GOT3 (cell line): ENCODE measurements around the gene VPS45.
"Not testable (repeated sequence)": the region's sequence is repeated elsewhere in the genome, so short reads cannot be mapped to it uniquely, and the experiment has no call there.

Experiments
- DNase-seq: peaks from one replicate; lab custom pipeline; 2025; ENCODE audit warnings: mixed read lengths; lab: John Stamatoyannopoulos, UW

The VPS45 gene

DNA sequence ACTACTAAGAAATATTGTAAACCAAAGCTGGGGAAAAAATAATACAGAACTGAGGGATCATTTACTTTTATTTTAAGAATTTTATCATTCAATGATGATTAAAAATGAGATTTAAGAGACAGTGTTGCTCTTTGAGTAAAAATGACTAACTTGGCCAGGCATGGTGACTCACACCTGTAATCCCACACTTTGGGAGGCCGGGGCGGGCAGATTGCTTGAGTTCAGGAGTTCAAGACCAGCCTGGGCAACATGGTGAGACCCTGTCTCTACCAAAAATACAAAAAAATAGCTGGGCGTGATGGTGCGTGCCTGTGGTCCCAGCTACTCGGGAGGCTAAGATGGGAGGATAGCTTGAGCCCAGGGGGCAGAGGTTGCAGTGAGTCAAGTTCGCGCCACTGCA lies 60.3 kb downstream of the VPS45 start:
- no peak for DNase-seq

DNA sequence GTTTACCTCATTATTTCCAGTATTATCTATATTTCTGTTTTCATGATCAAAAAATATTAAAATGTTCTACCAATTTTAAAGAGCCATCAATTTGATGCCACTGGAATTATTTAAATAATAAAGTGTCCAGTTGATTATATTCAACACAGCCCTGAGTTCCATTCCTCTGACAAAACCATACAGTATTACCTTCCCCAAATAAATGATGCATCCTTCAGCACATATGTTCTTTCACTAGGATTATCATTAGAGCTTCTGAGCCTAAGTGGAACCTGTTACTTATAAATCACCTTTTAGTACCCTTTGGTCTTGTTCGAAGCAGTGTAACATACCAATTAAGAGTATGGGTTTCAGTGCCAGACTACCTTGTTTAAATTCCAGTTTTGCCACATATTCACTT lies 64.8 kb downstream of the VPS45 start:
- DNase-seq, result no peak

GRCh38 chr1:150134537-150134936 lies 67.0 kb downstream of the VPS45 start:
- DNase-seq, result no peak

- not testable (repeated sequence) for DNase-seq
Observed at GRCh38 chr1:150135400-150135799, 67.8 kb downstream of the VPS45 start.

GRCh38 chr1:150138044-150138443 lies 70.5 kb downstream of the VPS45 start:
- no peak for DNase-seq

DNA sequence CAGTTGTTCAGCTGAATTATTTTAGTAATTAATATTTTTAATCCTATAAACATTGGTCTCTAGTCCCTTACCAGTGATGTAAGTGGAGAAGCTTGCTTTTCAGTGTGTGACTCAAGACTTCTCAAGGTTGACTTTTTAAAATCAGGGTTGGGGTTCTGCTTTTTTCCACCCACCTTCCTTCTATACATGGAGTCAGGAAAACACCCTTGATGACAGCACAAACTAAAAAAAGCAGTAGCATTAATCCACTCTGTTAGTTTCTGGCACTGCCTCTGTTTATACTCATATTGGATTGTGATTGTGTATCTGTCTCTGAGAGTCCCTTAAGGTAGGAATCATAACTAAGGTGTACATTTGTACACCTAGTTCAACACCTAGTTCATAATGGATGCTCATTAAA lies 73.9 kb downstream of the VPS45 start:
- DNase-seq, result no peak

GRCh38 chr1:150142083-150142482 lies 74.5 kb downstream of the VPS45 start:
- no peak for DNase-seq

GRCh38 chr1:150144606-150145005 lies 77.0 kb downstream of the VPS45 start:
- no peak for DNase-seq

GRCh38 chr1:150146016-150146415 lies 78.4 kb downstream of the VPS45 start:
- not testable (repeated sequence) for DNase-seq

DNA sequence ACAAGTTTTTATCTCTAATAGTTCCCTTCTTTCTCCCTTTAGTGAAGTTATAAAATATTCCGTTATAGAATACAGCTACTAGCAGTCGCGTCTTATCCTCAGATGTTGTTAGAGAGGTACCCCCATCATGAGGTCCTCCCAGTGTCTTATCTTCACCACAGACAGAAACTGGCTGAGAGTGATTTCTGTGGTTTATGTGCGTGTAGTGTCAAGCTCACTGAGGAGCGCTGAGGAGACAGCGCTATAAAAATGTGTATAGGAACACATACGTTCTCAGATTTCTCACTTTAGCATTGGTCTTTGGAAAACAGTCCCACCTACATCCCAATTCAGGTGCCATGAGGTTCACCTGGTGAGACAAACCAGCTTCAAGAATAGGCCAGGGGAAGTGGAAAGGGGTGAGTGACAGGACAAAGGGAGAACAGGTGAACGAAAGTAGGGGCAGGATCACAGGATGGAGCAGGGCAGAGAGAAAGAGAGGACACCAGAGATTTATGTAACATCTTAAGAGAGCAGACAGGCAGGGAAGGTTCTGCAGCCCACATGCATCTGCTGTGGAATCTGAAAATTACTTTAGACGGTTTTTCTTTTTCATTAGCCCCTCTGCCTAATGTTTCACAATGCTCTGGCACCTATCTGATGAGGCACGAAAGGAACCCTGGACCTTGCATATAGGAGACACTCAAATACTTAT lies 79.4 kb downstream of the VPS45 start:
- DNase-seq, result no peak

GRCh38 chr1:150148837-150149270 lies 81.3 kb downstream of the VPS45 start:
- no peak for DNase-seq

- DNase-seq, result peak; percentile 47
Observed at GRCh38 chr1:150149271-150150132, 81.9 kb downstream of the VPS45 start, which contains the start of gene PLEKHO1. TSS of gene PLEKHO1 (plus strand) at chr1:150149916. CDS start at chr1:150150258, 342 bp downstream.

DNA sequence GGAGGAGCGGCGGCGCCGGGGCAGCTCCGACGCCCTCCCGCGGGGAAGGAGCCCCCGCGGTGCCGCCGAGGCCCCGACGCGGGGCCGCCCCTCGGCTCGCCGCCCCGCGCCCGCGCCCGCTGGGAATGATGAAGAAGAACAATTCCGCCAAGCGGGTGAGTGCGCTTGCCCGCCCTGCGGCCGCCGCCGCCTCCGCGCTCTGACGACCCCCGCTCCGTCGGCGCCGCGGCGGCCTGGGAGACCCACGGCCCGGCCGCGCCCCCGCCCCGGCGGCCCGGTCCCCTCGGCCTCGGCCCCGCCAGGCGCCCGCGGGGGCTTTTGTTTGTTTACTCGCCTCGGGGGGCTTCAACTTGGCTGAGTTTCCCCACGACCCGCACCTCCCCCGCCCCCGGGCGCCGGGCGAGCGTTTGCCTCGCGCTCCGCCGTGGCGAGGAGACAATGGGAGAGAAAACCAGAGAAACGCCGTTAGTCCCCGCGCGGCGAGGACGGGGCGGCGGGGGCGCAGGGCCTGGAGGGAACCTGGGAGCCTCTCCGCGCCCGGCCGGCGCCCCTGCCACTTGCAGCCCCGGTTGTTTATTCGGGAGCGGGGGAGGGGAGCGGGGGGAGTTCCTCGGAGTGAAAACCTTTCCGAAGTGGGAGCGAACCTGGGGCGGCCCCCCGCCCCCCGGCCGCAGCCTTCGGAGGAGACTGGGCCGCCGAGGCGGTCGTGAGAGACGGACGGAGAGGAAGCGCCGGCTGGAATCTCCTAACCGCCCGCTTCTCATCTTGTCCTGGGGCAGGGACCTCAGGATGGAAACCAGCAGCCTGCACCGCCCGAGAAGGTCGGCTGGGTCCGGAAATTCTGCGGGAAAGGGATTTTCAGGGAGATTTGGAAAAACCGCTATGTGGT lies 82.8 kb downstream of the VPS45 start:
- no peak for DNase-seq

- no peak for DNase-seq
Observed at GRCh38 chr1:150151291-150152181, 84.0 kb downstream of the VPS45 start.

DNA sequence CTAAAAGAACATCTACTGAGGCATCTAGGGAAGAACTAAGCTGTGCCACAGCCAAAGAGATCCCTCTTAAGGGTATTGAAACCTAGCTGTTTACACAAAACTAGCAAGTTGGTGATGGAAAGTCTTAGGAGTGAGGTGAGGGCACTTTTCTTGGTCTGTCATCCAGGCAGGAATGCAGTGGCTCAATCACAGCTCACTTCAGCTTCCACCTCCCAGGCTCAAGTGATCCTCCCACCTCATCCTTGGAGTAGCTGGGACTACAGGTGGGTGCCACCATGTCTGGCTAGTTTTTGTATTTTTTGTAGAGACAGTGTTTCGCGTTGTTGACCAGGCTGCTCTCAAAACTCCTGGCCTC lies 84.6 kb downstream of the VPS45 start:
- no peak for DNase-seq

- DNase-seq, result no peak
Observed at GRCh38 chr1:150152772-150153456, 85.3 kb downstream of the VPS45 start.

DNA sequence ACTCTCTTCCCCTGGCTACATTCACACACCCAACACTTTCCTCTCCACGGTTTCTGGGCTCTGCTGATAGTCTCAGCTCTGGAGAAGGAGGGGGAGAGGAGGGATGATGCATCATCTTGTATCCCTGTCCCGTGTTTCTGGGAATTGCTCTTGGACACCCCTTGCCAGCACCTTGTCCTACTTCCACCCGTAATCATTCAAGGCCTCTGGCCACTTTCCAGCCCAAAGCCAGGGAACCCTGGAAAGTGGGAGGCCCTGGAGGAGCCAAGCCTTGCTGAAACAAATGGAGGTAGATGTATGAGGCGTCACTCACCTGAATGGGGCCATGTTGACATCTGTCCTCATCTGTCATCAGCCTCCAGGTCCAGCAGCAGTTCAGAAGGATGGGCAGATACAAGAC lies 86.6 kb downstream of the VPS45 start:
- DNase-seq, result no peak

DNA sequence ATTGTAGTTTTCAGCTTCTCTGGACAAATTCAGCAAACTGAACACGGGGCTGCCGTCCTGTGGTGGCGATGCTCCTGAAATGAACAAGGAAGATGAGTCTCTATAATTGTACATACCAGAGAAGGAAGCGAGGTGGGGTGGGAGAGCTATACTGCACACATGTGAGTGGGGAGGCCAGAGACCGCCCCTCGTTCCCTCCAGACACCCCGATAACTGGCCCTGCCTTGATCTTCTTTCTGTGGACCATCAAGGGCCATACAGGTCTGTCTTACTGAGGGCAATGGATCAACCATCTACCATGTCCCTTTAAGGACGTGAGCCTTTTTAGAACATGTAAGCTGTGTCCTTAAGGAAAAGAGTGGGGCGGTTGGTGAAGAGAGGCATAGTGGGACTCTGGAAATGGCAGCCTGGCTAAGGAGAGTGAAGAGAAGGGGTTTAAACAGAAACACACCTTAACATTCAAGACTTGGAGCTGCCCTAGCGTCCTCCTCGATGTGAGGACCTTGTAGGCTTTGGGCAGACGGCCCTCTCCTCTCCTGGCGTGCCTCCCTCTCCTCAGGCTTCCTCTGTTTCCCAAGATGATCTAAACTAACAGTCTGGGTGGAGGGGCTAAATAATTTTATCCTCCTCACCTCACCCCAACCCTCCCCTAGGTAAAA lies 88.0 kb downstream of the VPS45 start:
- no peak for DNase-seq

GRCh38 chr1:150156868-150157603 lies 89.5 kb downstream of the VPS45 start:
- DNase-seq, result no peak
